Smooth muscle cell (in vitro differentiated cells): Measurements from ENCODE around the gene CENPL. TPM values are rescaled to one million over a fixed set of nuclear protein-coding genes. Genes with fewer than 3 reads are reported as not detected.
A peak's percentile ranks its signal among the peaks of the same experiment; 100 is the strongest.

Source experiments
- DNase-seq: peaks from one replicate; lab custom pipeline; 2025; ENCODE audit not compliant: unreplicated experiment; lab: John Stamatoyannopoulos, UW
- H2AFZ ChIP-seq: fragments of 200-600 bp; sonication (generic); 2 replicates; pipeline ENCODE4 v1.6.0; 2016; ENCODE audit warnings: antibody characterized with exemption, low read depth, mild to moderate bottlenecking
- H3F3A ChIP-seq: fragments of 200-600 bp; sonication (generic); 2 replicates; pipeline ENCODE4 v1.6.0; 2017; ENCODE audit warnings: antibody characterized with exemption, low read depth
- H3K27ac ChIP-seq: fragments of 200-600 bp; sonication (generic); 2 replicates; pipeline ENCODE4 v1.5.1; 2016; ENCODE audit warnings: low read depth, mild to moderate bottlenecking
- H3K27me3 ChIP-seq: fragments of 200-600 bp; sonication (generic); 2 replicates; pipeline ENCODE4 v1.6.1; 2016; ENCODE audit warnings: low read depth, mild to moderate bottlenecking
- H3K36me3 ChIP-seq: fragments of 200-600 bp; sonication (generic); 2 replicates; pipeline ENCODE4 v1.5.1; 2016; ENCODE audit warnings: low read depth
- H3K4me1 ChIP-seq: fragments of 200-600 bp; sonication (generic); 2 replicates; pipeline ENCODE4 v1.5.1; 2016; ENCODE audit warnings: low read depth
- H3K4me2 ChIP-seq: fragments of 200-600 bp; sonication (generic); 2 replicates; pipeline ENCODE4 v1.6.0; 2016; ENCODE audit warnings: mild to moderate bottlenecking
- H3K4me3 ChIP-seq: fragments of 200-600 bp; sonication (generic); 2 replicates; pipeline ENCODE4 v1.5.1; 2016; ENCODE audit warnings: mild to moderate bottlenecking
- H3K79me2 ChIP-seq: fragments of 200-600 bp; sonication (generic); 2 replicates; pipeline ENCODE4 v1.6.0; 2016; ENCODE audit warnings: low read depth, mild to moderate bottlenecking
- H3K9ac ChIP-seq: fragments of 200-600 bp; sonication (generic); 2 replicates; pipeline ENCODE4 v1.6.0; 2016; ENCODE audit warnings: low read depth
- H3K9me3 ChIP-seq: fragments of 200-600 bp; sonication (generic); replicated peaks from 2 replicates; pipeline ENCODE4 v1.5.1; 2016; ENCODE audit warnings: low read depth
- H4K20me1 ChIP-seq: fragments of 200-600 bp; sonication (generic); 2 replicates; pipeline ENCODE4 v1.6.0; 2016; ENCODE audit warnings: low read depth
- CTCF ChIP-seq: fragments of 200-600 bp; sonication (generic); IDR thresholded peaks from 2 replicates; pipeline ENCODE4 v1.5.1; 2017; ENCODE audit warnings: borderline replicate concordance, mild to moderate bottlenecking, antibody characterized with exemption; ENCODE audit not compliant: insufficient read depth, poor library complexity, severe bottlenecking
- WGBS: methylation state at CpG from one replicate; pipeline ENCODE4 v1.1.7; 2016; ENCODE audit warnings: low lambda C conversion rate; 5-methylcytosine and 5-hydroxymethylcytosine counted together
- polyA plus RNA-seq: library from polyadenylated mRNA; unstranded; fragments of >200 nt; fragmentation: Nextera tagmentation; extraction: Ambion mirVana; gene quantifications from 2 replicates; pipeline ENCODE4 v1.2.1, GENCODE V29; 2016
- total RNA-seq: library from RNA; depleted of rRNA; stranded (reverse); fragments of >200 nt; gene quantifications from 2 replicates; pipeline ENCODE4 v1.2.3, GENCODE V29; 2014

The CENPL gene
- total and polyA plus RNA-seq, 2 experiments from 2014 or later, result 6.1 to 14.6 TPM

- H3K27ac ChIP-seq, result peak overlapping the region; percentile 63
- H3K4me1 ChIP-seq, result no peaks in the 10 kb centered on the region
- H3K4me3 ChIP-seq, result no peak overlapping the region
- H3K9ac ChIP-seq, result no peak overlapping the region
- 52% methylated on average over 4 of the region's 4 CpGs for WGBS
- no peaks in the 10 kb centered on the region for H4K20me1 ChIP-seq
- peaks cover 7% of the 10 kb centered on the region for H3F3A ChIP-seq
- no peak overlapping the region for H2AFZ ChIP-seq
- H3K9me3 ChIP-seq, result no peaks in the 10 kb centered on the region
- H3K27me3 ChIP-seq, result no peaks in the 10 kb centered on the region
- no peaks in the 10 kb centered on the region for H3K79me2 ChIP-seq
- peak overlapping the region; percentile 38 for H3K4me2 ChIP-seq
- TF ChIP-seq CTCF, result no peak
- H3K36me3 ChIP-seq, result no peaks in the 10 kb centered on the region
- DNase-seq, result no peak
These were observed 27.4 kb upstream of the CENPL start for GRCh38 chr1:173852105-173852504.

- Histone ChIP-seq H3K4me3 (no peak overlapping the region), H4K20me1 (no peaks in the 10 kb centered on the region), H3K4me1 (peaks cover 3% of the 10 kb centered on the region), H3F3A (no peaks in the 10 kb centered on the region), H3K9me3 (no peaks in the 10 kb centered on the region), H3K4me2 (no peak overlapping the region), H2AFZ (no peak overlapping the region), H3K27ac (no peak overlapping the region), H3K9ac (no peak overlapping the region), H3K27me3 (no peaks in the 10 kb centered on the region), H3K36me3 (peaks cover 14% of the 10 kb centered on the region), H3K79me2 (no peaks in the 10 kb centered on the region)
- WGBS, result 100% methylated on average over 1 of the region's 1 CpG
- no peak for TF ChIP-seq CTCF
- DNase-seq, result no peak
These were observed 8.1 kb upstream of the CENPL start for GRCh38 chr1:173832748-173833147.

GRCh38 chr1:173827611-173828010 is 2.9 kb upstream of the CENPL start:
- DNase-seq, result no peak
- Histone ChIP-seq H3K79me2 (peaks cover 12% of the 10 kb centered on the region), H3K9ac (no peak overlapping the region), H3K27ac (no peak overlapping the region), H4K20me1 (no peaks in the 10 kb centered on the region), H3K27me3 (no peaks in the 10 kb centered on the region), H3K4me3 (no peak overlapping the region), H3K36me3 (no peaks in the 10 kb centered on the region), H3K4me2 (no peak overlapping the region), H3K9me3 (no peaks in the 10 kb centered on the region), H2AFZ (no peak overlapping the region), H3K4me1 (peaks cover 12% of the 10 kb centered on the region), H3F3A (no peaks in the 10 kb centered on the region)
- TF ChIP-seq CTCF, result no peak
- WGBS, result 95% methylated on average over 2 of the region's 2 CpGs

- Histone ChIP-seq H4K20me1 (no peaks in the 10 kb centered on the region), H3K9me3 (no peaks in the 10 kb centered on the region), H3K79me2 (peaks cover 49% of the 10 kb centered on the region), H3K4me1 (peaks cover 16% of the 10 kb centered on the region), H3F3A (no peaks in the 10 kb centered on the region), H3K36me3 (no peaks in the 10 kb centered on the region), H3K27me3 (no peaks in the 10 kb centered on the region), H2AFZ (peak overlapping the region; percentile 91), H3K9ac (peak overlapping the region; percentile 87), H3K27ac (peak overlapping the region; percentile 92), H3K4me3 (peak overlapping the region; percentile 90), H3K4me2 (peak overlapping the region; percentile 92)
- no peak for DNase-seq
- TF ChIP-seq CTCF, result no peak
- WGBS, result under 1% methylated on average over 25 of the region's 25 CpGs
These were observed 835 bp downstream of the CENPL start for GRCh38 chr1:173823781-173824314.
